ENCODE measurements around the gene CALB2.
"Not testable (repeated sequence)": the region's sequence is repeated elsewhere in the genome, so short reads cannot be mapped to it uniquely, and the experiment has no call there.

Gene CALB2, protein sequence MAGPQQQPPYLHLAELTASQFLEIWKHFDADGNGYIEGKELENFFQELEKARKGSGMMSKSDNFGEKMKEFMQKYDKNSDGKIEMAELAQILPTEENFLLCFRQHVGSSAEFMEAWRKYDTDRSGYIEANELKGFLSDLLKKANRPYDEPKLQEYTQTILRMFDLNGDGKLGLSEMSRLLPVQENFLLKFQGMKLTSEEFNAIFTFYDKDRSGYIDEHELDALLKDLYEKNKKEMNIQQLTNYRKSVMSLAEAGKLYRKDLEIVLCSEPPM

GRCh38 chr16:71358464-71358998 is at the start of gene CALB2:
TSS of gene CALB2 (plus strand) at chr16:71358723. CDS start at chr16:71358793, 70 bp downstream.
- DNase-seq (ENCODE audit: low spot score), result peak; percentile 72

- no peak for DNase-seq (ENCODE audit: low spot score)
These were observed 46.9 kb upstream of the CALB2 start for GRCh38 chr16:71311553-71312158.

DNA sequence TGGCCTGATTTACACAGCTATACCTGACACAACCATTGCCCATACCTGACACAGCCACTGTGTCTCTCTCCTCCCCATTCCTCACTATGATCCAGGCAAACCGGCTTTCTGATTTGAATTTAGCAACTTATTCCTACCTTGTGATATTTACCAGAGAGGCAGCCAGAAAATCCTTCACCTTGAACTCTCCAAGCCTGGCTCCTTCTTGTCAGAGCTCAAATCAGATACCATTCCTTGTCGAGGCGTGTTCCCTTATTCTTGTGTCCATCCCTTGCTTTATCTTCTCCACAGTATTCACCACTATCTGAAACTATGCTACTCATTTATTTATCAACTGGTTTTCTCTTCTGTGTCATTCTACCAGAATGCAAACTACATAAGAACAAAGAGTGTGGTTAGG is 44.9 kb upstream of the CALB2 start:
- not testable (repeated sequence) for DNase-seq (ENCODE audit: low spot score)

DNA sequence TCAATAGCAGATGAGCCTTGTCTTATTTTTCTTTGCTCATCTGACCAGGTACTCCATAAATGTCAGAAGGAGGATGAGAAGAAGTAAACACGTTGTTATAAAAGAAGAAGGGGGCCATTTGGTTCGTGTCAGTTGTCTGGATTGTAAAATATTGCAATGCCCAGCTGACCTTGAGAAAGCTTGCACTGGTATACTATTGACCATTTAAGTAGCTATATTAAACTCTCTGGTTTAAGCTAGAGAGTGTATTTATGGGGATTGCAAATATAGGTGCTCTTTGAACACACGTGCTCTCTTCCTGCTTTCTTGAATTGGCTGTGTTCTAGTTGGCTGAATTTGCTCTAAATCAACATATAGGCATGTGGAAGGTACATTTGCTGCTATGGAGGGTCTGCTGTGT is 43.3 kb upstream of the CALB2 start:
- DNase-seq (ENCODE audit: low spot score), result no peak

GRCh38 chr16:71319999-71320398 is 38.5 kb upstream of the CALB2 start:
- DNase-seq (ENCODE audit: low spot score), result no peak

DNA sequence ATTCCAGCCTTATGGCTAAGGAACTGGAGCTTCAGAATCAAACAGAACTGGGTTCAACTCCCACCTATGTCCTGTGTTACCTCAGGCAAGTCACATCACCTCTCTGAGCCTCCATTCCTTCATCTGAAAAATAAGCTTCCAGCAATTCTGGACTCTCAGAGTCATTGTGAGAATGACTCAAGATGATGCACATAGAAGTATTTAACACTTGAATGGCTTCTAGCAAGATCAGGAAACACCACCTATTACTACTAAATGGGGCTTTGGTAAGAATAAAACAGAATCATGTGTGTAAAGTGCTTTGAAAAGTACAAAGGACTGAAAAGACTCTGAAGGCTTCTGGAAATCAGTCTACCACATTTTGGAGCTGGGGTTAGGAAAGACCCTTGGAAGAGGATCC is 30.8 kb upstream of the CALB2 start:
- no peak for DNase-seq (ENCODE audit: low spot score)

DNA sequence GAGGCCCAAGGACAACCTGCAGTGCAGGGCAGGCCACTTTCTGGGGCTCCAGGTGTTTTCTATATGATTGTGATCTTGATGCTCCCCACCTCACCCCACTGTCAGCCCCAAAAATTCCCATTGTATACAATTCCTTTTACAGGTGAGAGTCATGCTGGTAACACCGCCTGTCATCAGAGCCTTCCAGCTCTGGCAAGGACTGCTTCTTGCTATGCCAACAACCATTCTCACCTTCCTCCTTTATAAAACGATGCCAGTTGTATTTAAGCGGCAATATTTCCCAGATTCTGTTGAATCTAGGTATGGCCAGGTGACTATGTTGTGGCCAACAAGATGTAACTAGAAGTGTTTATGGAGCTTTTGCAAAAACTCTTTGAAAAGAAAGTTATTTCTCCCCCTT is 30.4 kb upstream of the CALB2 start:
- no peak for DNase-seq (ENCODE audit: low spot score)

GRCh38 chr16:71337631-71338030 is 20.9 kb upstream of the CALB2 start:
- no peak for DNase-seq (ENCODE audit: low spot score)

DNA sequence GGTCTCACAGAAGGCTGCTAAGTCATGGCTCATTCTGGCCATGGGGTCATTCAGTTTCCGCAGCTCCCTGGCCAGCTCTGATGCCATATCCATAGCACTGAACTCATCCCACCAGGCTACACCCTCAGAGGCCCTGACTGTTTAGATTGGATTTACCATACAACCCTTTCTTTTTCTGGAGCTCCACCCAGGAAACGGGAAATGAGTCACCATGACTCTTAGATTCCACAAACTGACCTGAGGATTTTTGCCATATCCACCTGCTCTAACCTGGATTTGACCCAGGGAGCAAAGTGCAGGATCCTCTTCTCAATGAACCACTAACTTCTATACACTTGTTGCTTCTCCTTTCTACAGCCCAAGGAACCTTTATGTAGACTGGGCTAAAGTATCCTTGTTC is 20.3 kb upstream of the CALB2 start:
- DNase-seq (ENCODE audit: low spot score), result no peak

DNA sequence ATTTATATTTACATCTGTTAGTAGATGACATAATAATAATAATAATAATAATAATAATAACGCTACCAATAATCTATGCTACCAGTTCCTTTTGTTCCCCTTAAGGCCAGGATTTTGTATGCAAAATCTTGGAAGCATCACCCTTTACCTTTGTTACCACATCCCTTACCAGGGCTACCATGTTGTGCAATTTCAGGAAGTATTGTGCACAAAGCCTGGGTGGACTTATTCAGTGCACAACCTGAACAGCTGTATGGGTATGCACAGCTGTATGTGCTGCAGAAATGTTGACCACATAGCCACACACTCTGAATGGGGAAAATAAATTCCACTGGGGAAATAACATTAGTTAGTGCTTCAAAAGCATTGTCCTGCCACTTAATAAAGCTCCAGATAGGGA is 19.9 kb upstream of the CALB2 start:
- no peak for DNase-seq (ENCODE audit: low spot score)

- DNase-seq (ENCODE audit: low spot score), result no peak
These were observed 19.0 kb upstream of the CALB2 start for GRCh38 chr16:71339236-71340171.

GRCh38 chr16:71340406-71340805 is 18.1 kb upstream of the CALB2 start:
- no peak for DNase-seq (ENCODE audit: low spot score)

GRCh38 chr16:71341881-71342280 is 16.6 kb upstream of the CALB2 start:
- no peak for DNase-seq (ENCODE audit: low spot score)

DNA sequence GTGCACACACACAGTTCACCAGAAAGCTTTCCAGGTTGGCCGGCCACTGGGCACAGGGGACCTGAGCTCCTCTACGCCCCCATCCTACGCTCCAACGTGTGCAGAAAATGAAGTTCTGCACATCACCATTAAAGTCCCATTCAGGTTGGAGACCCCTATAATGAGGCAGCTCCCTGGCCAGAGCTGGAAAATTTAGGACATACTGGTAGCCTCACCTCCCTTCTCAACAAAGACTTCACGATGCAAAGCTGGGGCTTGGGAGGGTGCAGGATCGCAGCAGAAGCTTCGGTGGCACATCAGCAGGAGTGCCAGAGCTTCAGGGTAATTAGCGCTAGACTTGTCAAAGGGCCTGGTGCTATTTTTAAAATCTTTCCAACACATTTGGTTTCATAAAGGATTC is 15.4 kb upstream of the CALB2 start:
- no peak for DNase-seq (ENCODE audit: low spot score)

DNA sequence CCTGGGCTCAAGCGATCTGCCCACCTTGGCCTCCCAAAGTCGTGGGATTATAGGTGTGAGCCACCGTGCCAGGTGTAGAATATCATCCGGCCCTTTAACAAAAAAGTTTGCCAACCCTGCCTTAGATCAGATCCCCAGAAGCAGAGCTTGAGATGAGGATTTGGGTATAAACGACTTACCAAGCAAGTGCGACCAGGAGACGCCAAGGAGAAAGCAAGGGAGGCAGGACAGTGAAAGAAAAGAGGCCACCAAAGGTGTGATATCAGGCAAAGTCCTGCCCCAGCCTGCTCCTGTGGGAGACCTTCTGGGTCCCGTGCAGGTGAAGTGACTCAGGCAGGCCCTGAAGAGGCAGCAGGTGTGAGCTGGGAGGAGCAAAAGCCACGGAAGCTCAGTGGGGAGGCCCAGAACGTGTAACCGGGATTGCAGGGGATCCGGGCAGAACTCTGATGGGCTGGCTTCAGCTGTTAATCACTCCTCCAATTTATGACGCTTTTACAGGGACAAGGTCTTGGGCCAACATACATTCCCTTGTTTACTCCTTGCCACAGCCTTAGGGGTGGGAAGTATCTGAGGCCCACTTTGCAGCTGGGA is 14.1 kb upstream of the CALB2 start:
- DNase-seq (ENCODE audit: low spot score), result no peak

DNA sequence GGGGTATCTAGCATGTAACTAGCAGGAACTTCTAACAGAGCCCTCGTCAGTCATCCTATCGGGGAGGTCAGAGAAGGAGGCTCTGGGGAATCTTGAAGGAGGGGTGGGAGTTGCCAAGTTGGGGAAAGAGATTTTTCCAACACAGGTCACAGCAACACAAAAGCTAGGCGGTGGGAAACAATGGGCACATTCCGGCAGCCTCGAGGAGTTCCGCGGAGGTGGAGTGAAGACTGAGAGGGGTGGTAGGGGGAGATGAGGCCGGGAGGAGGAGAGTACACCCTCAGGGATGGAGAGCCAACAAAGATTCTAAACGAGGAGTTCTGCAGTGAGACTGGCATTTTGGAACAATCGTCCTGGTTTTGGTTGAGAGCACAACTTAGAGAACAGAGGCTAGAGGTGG is 13.5 kb upstream of the CALB2 start:
- no peak for DNase-seq (ENCODE audit: low spot score)

- no peak for DNase-seq (ENCODE audit: low spot score)
These were observed 11.4 kb upstream of the CALB2 start for GRCh38 chr16:71347146-71347545.

GRCh38 chr16:71348262-71349085 is 10.0 kb upstream of the CALB2 start:
- DNase-seq (ENCODE audit: low spot score), result no peak

DNA sequence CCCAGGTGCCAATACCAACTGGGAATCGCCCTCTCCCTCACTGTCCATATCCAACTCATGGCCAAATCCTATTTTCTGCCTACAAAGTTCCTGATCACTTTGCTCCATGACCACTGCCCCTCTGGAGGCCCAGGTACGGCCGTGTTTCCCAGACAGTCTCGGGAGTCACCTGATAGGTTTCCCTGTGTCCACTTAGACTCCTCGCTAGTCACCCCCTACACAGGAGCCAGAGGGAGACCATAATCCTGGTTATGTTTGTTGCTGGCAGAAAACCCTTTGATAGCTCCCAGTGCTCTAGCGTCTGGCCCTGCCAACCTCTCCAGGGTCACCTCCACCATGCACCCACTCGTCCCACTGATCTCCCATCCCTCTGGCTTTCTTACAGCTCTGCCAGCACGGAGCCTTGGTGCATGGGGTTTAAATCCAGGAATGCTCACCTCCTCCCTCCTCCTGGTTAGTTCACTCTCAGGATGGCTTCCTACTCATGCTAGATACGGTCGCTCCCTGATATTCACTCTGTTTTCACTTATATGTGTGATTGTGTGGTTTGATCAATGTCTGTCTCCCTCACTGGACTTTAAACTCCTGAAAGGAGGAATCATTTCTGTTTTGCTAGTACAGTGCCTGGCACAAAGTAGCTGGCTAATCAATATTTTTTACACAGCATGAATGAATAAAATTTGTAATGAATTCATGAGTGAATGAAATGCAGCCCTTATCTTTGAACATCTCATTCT is 7.5 kb upstream of the CALB2 start:
- no peak for DNase-seq (ENCODE audit: low spot score)

GRCh38 chr16:71351558-71351901 is 7.0 kb upstream of the CALB2 start:
- no peak for DNase-seq (ENCODE audit: low spot score)

DNA sequence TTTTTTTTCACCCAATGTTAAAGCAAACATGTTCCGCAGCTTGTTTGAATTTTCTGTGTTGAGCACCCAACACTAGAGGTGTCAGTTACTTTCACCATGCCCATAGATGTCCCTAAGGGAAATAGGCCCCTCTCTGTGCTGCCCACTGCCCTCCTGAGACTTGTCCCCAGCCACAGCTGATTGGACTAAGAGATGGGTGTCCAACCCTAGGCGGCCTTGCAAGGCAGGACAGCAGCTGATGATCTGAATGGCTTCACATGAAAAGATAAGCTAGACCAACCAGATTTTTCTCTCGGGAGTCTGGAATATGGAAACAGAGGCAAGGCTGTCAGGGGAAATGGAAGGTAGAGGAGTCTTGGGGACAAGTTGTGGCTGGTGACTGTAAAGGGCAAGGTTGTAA is 6.1 kb upstream of the CALB2 start:
- DNase-seq (ENCODE audit: low spot score), result no peak
